ENCODE results near the gene TMEM117.

Gene TMEM117

DNA sequence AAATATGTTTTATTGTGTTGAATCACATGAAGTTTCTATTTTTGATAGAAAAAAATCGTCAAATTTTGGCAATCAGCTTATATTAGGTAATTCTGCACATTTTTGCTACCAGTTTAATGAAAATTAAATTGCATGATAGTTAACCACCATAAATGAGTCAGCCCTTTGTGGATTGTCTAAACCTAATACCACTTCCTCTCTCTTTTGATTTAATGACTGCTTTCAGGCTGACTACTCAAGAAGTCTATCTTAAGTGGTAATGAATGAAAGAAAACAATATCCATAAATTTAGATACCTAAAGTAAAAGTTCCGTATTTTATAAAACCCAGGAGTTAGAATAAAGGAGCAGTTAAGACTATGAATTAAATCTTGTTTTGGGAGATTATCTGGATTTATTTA is 450.5 kb downstream of the TMEM117 start:
- no peaks in the 10 kb centered on the region for H3K36me3 Mint-ChIP-seq (ENCODE audit: low read depth)
- H3K27me3 Mint-ChIP-seq: no peaks in the 10 kb centered on the region
- H3K27ac Mint-ChIP-seq: no peak overlapping the region
- no peak for DNase-seq
- H3K9me3 Mint-ChIP-seq: no peaks in the 10 kb centered on the region
- H3K4me3 Mint-ChIP-seq: no peak overlapping the region
- H3K4me1 Mint-ChIP-seq (ENCODE audit: low read depth): peaks cover 21% of the 10 kb centered on the region

DNA sequence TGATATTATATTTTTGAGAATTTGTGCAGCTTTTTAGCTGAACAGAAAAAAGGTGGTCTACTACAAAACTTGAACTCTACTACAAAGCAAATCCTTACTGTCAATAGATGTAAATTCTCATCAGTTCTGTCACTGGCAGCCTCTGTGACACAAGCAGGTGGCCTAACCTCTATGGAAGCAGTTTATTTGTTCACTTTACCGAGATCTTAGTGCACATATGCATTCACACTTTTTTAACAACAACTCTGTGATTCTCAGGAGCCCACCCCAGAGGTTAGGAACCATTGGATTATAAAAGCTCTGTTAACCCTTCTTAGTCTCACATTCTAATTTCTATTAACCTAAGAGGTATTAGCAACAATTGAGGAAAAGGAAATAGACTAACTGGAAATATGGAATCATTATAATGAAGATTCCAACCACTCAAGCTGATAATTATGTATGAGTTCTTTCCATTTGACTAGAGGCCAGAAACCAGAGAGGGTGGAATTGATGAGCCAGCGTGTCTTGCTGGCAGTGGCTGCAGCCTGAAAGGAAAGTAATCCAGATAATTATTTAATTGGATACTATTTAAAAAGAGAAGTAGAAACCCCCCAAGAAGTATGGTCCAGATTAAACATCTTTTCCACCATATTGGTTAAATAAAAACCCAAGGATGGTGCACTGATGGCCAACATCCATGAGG is 451.1 kb downstream of the TMEM117 start:
- Mint-ChIP-seq H3K4me3 (no peak overlapping the region), H3K9me3 (no peaks in the 10 kb centered on the region), H3K27ac (no peak overlapping the region), H3K36me3 (ENCODE audit: low read depth) (no peaks in the 10 kb centered on the region), H3K27me3 (no peaks in the 10 kb centered on the region), H3K4me1 (ENCODE audit: low read depth) (peaks cover 21% of the 10 kb centered on the region)
- no peak for DNase-seq

DNA sequence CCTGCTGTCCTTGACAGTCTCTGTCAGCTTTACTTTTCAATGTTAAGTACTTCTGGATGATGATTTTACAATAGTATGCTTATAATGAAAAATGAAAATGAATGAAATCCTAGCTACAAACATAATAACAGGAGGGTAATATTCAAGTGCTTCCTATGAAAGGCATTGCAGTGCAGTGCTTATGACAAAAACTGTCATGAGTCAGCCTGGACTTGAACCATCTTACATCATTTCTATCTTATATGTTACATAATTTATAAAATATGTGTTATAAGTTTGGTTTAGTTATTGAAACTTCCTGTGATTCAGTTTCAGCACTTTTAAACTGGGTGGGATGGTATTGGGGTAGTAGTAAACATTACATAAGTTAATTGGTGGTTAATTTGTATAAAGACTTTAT is 451.7 kb downstream of the TMEM117 start:
- peaks cover 4% of the 10 kb centered on the region for H3K9me3 Mint-ChIP-seq
- no peak overlapping the region for H3K27ac Mint-ChIP-seq
- no peak for DNase-seq
- peaks cover 21% of the 10 kb centered on the region for H3K4me1 Mint-ChIP-seq (ENCODE audit: low read depth)
- H3K36me3 Mint-ChIP-seq (ENCODE audit: low read depth): no peaks in the 10 kb centered on the region
- H3K27me3 Mint-ChIP-seq: no peaks in the 10 kb centered on the region
- no peak overlapping the region for H3K4me3 Mint-ChIP-seq

DNA sequence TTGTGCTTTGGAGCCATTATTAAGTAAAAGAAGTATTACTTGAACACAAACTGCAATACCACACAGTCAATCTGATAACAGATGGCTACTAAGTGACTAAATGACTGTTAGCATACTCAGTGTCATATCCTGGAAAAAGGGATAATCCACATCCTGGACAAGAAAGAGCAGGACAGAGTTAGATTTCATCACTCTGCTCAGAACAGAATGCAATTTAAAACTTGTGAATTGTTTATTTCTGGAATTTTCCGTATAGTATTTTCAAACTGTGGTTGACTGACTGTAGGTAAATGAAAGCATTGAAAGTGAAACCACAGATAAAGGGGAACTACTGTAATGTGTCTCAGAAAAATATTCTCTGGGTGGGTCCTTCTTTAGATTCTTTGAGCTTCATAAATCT is 458.8 kb downstream of the TMEM117 start:
- H3K9me3 Mint-ChIP-seq: peaks cover 9% of the 10 kb centered on the region
- no peak overlapping the region for H3K27ac Mint-ChIP-seq
- no peak for DNase-seq
- peaks cover 8% of the 10 kb centered on the region for H3K36me3 Mint-ChIP-seq (ENCODE audit: low read depth)
- H3K4me1 Mint-ChIP-seq (ENCODE audit: low read depth): peaks cover 2% of the 10 kb centered on the region
- no peaks in the 10 kb centered on the region for H3K27me3 Mint-ChIP-seq
- no peak overlapping the region for H3K4me3 Mint-ChIP-seq

DNA sequence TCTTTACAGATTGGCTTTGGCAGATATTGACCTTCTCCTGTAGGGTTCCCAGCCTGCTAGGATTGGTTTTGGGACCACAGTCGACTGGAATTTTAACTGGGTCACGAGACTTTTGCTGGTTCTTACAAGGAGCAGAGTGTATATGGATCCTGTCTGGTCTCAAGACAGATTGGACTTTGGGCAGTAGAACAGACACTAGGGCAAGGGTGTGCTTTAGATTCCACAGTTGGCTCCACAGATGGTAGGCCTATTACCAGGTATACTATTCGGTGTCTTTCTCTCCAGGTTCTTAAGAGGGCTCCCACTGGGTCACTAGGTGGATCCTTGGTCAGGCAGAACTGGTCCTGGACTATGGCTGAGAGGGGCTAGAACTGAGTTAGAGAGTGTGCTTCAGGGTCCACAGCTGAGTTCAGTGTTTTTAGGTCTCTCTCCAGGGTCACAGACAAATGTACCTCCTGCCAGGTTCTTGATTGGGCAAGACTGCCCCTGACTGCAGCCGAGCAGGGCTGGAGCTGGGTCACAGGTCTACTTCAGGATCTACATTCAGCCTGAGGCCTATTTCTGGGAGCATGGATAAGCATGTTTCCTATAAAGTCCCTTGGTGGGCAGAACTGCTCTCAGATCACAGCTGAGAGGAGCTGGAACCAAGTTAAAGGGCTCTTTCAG is 460.2 kb downstream of the TMEM117 start:
- Mint-ChIP-seq H3K4me1 (ENCODE audit: low read depth) (peaks cover 2% of the 10 kb centered on the region), H3K4me3 (no peak overlapping the region), H3K27me3 (no peaks in the 10 kb centered on the region), H3K27ac (no peak overlapping the region), H3K9me3 (peaks cover 9% of the 10 kb centered on the region), H3K36me3 (ENCODE audit: low read depth) (peaks cover 8% of the 10 kb centered on the region)
- no peak for DNase-seq

DNA sequence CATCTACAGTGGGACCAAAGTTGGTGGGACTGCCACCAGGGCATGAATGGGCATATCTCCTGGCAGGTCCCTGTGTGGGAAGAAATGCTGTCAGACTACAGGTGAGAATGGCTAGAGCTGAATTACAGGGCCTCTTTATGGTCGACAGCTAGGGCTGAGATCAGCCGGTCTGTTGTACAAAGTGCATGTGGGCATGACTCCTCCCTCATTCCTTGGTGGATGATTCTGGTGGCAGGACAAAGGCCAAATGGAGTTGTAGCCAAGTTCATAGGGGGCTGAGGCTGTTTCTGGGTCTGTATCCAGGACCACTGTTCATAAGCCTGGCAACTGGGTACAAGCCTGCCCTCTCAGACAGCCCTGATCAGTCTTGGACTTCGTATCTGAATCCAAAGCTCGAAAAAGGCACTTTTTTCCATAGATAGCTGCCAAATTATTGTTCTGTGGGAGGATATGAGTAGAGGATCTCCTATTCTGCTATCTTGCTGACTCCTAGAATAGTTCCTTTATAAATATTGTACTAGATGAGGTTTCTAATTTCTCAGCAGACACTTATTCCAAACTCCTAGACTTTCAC is 460.8 kb downstream of the TMEM117 start:
- Mint-ChIP-seq H3K27ac (no peak overlapping the region), H3K27me3 (no peaks in the 10 kb centered on the region), H3K36me3 (ENCODE audit: low read depth) (peaks cover 8% of the 10 kb centered on the region), H3K9me3 (peaks cover 9% of the 10 kb centered on the region), H3K4me3 (no peak overlapping the region), H3K4me1 (ENCODE audit: low read depth) (peaks cover 2% of the 10 kb centered on the region)
- DNase-seq: no peak

DNA sequence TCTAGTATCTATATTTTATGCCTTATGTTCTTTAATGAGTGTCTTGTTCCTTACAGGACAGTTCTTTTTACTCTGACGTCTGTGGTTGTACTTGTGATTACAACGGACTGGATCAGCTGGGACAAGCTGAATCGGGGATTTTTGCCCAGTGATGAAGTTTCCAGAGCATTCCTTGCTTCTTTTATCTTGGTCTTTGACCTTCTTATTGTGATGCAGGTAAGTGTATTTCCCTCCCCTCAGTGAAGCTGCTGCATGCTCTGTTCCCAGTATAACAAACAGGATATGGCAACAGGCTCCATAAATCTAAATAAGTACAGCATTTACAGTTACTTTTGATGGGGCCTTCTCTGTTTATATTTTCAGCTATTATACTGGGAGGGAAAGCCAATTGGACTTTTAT is 463.6 kb downstream of the TMEM117 start:
- Mint-ChIP-seq H3K36me3 (ENCODE audit: low read depth) (peaks cover 15% of the 10 kb centered on the region), H3K27ac (no peak overlapping the region), H3K4me1 (ENCODE audit: low read depth) (peaks cover 2% of the 10 kb centered on the region), H3K27me3 (no peaks in the 10 kb centered on the region), H3K9me3 (peaks cover 2% of the 10 kb centered on the region), H3K4me3 (no peak overlapping the region)
- no peak for DNase-seq

DNA sequence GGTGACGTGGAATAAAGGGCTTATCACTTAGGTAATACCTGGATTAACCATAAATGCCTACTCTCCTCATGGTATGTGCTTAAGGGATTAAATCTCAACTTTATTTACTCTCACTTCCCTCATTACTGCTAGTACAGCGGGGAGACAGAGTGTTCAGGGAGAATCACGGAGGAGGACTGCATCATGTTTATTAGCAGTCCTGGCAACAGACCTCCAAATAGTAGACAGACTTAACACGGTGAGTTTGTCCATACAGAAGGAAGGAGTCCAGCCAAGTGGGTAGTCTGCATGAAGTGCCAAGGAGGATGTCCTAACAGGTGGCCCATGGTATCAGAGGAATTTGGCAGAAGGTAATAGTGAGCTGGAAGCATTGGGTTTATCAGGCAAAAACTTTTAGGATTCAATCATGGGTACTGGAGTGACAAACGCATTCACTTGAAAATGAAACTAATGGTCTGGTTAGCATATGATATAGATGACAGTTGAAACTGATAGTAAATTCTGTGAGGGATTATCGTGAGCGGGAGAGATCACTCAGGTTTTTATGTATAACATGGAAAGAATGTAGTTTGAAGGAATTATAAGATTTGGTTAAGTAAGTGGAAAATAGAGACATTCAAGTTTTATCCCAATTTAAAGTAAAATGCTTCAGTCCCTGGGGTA is 471.8 kb downstream of the TMEM117 start:
- DNase-seq: no peak
- Mint-ChIP-seq H3K27ac (no peak overlapping the region), H3K36me3 (ENCODE audit: low read depth) (peaks cover 5% of the 10 kb centered on the region), H3K9me3 (peaks cover 10% of the 10 kb centered on the region), H3K27me3 (no peaks in the 10 kb centered on the region), H3K4me3 (no peak overlapping the region), H3K4me1 (ENCODE audit: low read depth) (no peaks in the 10 kb centered on the region)

DNA sequence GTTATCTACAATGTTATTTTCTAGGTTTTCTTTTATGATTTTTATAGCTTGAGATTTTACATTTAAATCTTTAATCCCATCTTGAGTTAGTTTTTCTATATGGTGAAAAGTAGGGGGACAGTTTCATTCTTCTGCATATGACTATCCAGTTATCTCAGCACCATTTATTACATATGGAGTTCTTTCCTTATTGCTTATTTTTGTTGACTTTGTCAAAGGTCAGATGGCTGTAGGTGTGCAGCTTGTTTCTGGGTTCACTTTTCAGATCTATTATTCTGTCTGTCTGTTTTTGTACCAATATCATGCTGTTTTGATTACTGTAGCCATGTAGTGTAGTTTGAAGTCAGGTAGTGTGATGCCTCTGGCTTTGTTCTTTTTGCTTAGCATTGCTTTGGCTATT is 477.3 kb downstream of the TMEM117 start:
- no peak overlapping the region for H3K27ac Mint-ChIP-seq
- H3K27me3 Mint-ChIP-seq: no peaks in the 10 kb centered on the region
- H3K4me3 Mint-ChIP-seq: no peak overlapping the region
- peaks cover 5% of the 10 kb centered on the region for H3K9me3 Mint-ChIP-seq
- no peaks in the 10 kb centered on the region for H3K4me1 Mint-ChIP-seq (ENCODE audit: low read depth)
- no peaks in the 10 kb centered on the region for H3K36me3 Mint-ChIP-seq (ENCODE audit: low read depth)
- DNase-seq: no peak

DNA sequence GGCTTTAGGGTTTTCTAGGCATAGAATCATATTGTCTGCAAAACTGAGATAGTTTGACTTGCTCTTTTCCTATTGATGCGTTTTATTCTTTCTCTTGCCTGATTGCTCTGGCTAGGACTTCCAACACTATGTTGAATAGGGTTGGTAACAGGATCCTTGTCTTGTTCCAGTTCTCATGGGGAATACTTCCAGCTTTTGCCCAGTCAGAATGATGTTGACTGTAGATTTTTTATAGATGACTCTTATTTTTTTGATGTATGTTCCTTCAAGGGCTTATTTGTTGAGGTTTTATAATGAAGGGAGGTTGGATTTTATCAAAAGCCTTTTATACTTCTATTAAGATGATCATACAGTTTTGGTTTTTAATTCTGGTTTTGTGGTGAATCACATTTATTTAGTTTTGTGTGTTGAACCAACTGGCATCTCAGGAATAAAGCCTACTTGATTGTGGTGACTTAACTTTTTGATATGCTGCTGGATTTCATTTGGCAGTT is 478.2 kb downstream of the TMEM117 start:
- no peak for DNase-seq
- Mint-ChIP-seq H3K4me1 (ENCODE audit: low read depth) (no peaks in the 10 kb centered on the region), H3K9me3 (peaks cover 5% of the 10 kb centered on the region), H3K27ac (no peak overlapping the region), H3K27me3 (no peaks in the 10 kb centered on the region), H3K4me3 (no peak overlapping the region), H3K36me3 (ENCODE audit: low read depth) (no peaks in the 10 kb centered on the region)

DNA sequence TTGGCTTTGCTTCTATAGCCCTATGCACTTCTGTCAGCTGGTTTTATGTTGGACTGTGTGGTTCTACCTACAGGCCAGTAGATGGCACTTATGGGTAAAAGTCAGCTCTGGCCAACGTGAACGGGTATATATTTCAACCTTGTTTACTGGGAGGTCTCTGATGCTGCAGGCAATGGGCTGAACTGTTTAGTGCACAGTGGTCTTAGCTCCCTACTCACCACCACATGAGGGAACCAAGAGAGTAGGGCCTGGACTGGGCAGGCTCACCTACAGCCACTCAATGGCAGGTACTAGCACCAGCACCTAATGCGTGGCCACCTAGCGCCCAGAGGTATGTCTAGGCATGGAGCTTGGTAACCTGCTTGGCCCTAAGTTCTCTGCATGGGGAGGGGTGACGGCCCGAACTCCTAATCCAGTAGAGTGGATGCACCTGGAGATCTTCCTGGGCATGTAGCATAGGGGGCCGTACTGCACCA is 481.8 kb downstream of the TMEM117 start:
- Mint-ChIP-seq H3K9me3 (no peaks in the 10 kb centered on the region), H3K27me3 (no peaks in the 10 kb centered on the region), H3K36me3 (ENCODE audit: low read depth) (no peaks in the 10 kb centered on the region), H3K4me1 (ENCODE audit: low read depth) (no peaks in the 10 kb centered on the region), H3K27ac (no peak overlapping the region), H3K4me3 (no peak overlapping the region)
- DNase-seq: no peak

DNA sequence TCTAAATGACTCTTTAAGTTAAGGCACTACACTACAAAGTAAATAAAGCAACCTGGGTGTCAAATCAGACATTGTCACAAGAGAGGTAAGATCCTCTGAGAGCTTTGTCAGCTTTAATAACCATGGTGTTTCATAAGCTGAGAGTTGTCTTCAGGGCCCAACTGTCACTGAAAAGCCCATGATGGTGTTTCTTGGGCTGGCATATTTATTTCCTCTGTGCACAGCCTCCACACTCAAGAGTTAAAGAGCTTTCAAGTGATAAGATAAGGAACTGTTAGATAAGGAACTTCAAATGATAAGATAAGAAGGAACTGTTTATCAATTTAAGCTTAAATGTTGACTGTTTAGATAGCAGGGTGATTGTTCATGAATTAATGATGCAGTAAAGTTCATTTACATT is 495.4 kb downstream of the TMEM117 start:
- Mint-ChIP-seq H3K27ac (no peak overlapping the region), H3K36me3 (ENCODE audit: low read depth) (no peaks in the 10 kb centered on the region), H3K4me3 (no peak overlapping the region), H3K27me3 (no peaks in the 10 kb centered on the region), H3K9me3 (peaks cover 2% of the 10 kb centered on the region), H3K4me1 (ENCODE audit: low read depth) (no peaks in the 10 kb centered on the region)
- no peak for DNase-seq

DNA sequence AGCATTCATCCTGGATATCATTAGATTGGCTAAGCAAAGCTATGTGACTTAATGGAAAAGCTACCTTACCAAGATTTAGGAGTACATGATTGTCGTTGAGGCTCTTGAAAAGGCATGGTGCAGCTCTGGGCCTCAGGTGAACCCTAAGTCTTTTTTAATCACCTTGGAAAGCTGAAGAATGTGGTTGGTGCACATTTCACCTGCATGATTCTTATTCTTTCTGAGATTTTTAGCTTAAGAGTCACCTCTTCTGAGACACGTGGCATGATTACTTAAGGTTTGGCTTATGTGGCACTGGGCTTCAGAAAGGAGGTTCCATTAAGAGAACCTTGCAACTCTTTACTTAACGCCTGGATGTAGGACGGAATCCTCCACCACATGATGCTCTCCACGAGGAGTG is 498.5 kb downstream of the TMEM117 start:
- H3K27me3 Mint-ChIP-seq: no peaks in the 10 kb centered on the region
- no peaks in the 10 kb centered on the region for H3K36me3 Mint-ChIP-seq (ENCODE audit: low read depth)
- peaks cover 2% of the 10 kb centered on the region for H3K9me3 Mint-ChIP-seq
- H3K27ac Mint-ChIP-seq: no peak overlapping the region
- no peaks in the 10 kb centered on the region for H3K4me1 Mint-ChIP-seq (ENCODE audit: low read depth)
- H3K4me3 Mint-ChIP-seq: no peak overlapping the region
- DNase-seq: no peak

DNA sequence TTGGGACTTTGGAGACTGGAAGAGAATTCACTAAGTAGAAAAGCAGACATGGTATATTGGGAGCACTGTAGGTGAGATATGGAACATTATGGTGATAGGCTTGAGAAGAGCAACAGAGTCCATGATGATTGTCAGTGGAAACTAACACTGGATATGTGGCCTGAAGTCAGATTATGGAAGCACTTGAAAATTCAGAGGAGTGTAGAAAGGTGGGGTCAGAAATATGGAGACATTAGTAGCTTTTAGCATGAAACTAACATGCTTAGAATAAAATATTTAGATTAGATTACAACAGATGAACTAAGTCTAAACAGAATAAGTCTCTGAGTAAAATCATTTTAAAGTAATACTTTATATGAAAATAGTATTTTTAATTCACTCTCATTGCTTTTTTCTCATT is 499.1 kb downstream of the TMEM117 start:
- H3K4me1 Mint-ChIP-seq (ENCODE audit: low read depth): no peaks in the 10 kb centered on the region
- no peaks in the 10 kb centered on the region for H3K36me3 Mint-ChIP-seq (ENCODE audit: low read depth)
- H3K27ac Mint-ChIP-seq: no peak overlapping the region
- no peak overlapping the region for H3K4me3 Mint-ChIP-seq
- H3K27me3 Mint-ChIP-seq: no peaks in the 10 kb centered on the region
- DNase-seq: no peak
- peaks cover 2% of the 10 kb centered on the region for H3K9me3 Mint-ChIP-seq

DNA sequence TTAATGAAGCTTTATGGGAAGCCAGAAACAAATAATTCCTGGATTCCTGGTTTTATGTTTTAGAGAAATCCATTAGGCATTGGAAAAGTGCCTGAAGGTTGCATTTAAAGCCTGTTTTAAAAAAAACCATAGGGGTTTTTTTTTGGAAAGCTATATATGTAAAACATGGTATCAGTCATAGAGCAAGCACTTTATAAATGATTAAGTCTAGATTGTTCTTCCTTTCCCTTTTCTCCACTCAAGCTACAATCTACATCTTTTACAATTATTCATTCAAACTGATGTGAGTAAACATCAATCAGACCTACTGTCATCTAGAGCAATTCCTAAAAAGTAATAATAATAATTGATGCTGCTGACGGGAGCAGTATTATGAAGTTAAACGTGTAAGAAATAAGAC is 500.7 kb downstream of the TMEM117 start:
- Mint-ChIP-seq H3K9me3 (peaks cover 2% of the 10 kb centered on the region), H3K4me1 (ENCODE audit: low read depth) (no peaks in the 10 kb centered on the region), H3K27me3 (no peaks in the 10 kb centered on the region), H3K36me3 (ENCODE audit: low read depth) (no peaks in the 10 kb centered on the region), H3K4me3 (no peak overlapping the region), H3K27ac (no peak overlapping the region)
- DNase-seq: no peak
